H9 (cell line): ENCODE data around the gene TMEM151B. TPM values are rescaled to one million over a fixed set of nuclear protein-coding genes. Genes with fewer than 3 reads are reported as not detected.

Experiments used
- DNase-seq: peaks from one replicate; pipeline ENCODE4 v3.0.0-alpha.2; 2017
- H2AFZ ChIP-seq: one replicate; pipeline ENCODE4 v1.6.1; 2013; ENCODE audit warnings: mild to moderate bottlenecking, low read length, control low read depth, moderate library complexity
- H2AK5ac ChIP-seq: 2 replicates; pipeline ENCODE4 v1.6.1; 2013; ENCODE audit warnings: low read length, control low read depth, mixed read lengths; ENCODE audit not compliant: insufficient read length
- H2BK120ac ChIP-seq: one replicate; pipeline ENCODE4 v1.6.1; 2013; ENCODE audit warnings: low read depth, mild to moderate bottlenecking, low read length, control low read depth, inconsistent platforms; ENCODE audit not compliant: poor library complexity, severe bottlenecking
- H2BK12ac ChIP-seq: 2 replicates; pipeline ENCODE4 v1.6.1; 2013; ENCODE audit warnings: low read length, control low read depth, mixed read lengths, low read depth; ENCODE audit not compliant: insufficient read length
- H2BK15ac ChIP-seq: 2 replicates; pipeline ENCODE4 v1.6.1; 2013; ENCODE audit warnings: low read depth, low read length, control low read depth
- H2BK20ac ChIP-seq: one replicate; pipeline ENCODE4 v1.6.1; 2013; ENCODE audit warnings: low read depth, mild to moderate bottlenecking, low read length, control low read depth, inconsistent platforms; ENCODE audit not compliant: poor library complexity, severe bottlenecking
- H2BK5ac ChIP-seq: 2 replicates; pipeline ENCODE4 v1.6.1; 2013; ENCODE audit warnings: low read length, control low read depth, mixed read lengths; ENCODE audit not compliant: insufficient read length
- H3K14ac ChIP-seq: 2 replicates; pipeline ENCODE4 v1.6.1; 2013; ENCODE audit warnings: low read length, control low read depth; ENCODE audit not compliant: insufficient read depth
- H3K18ac ChIP-seq: 2 replicates; pipeline ENCODE4 v1.6.1; 2013; ENCODE audit warnings: low read depth, mild to moderate bottlenecking, mixed read lengths, low read length, control low read depth; ENCODE audit not compliant: insufficient read length
- H3K23ac ChIP-seq: 2 replicates; pipeline ENCODE4 v1.6.1; 2013; ENCODE audit warnings: low read length, control low read depth, mixed read lengths, low read depth; ENCODE audit not compliant: insufficient read length
- H3K23me2 ChIP-seq: 2 replicates; pipeline ENCODE4 v1.6.1; 2013; ENCODE audit warnings: low read depth, mild to moderate bottlenecking, mixed read lengths, low read length, control low read depth; ENCODE audit not compliant: insufficient read length, poor library complexity, severe bottlenecking
- H3K27ac ChIP-seq: 2 replicates; pipeline ENCODE4 v1.5.1; 2013; ENCODE audit warnings: low read length, control low read depth, mixed read lengths, low read depth; ENCODE audit not compliant: insufficient read length
- H3K27me3 ChIP-seq: 2 replicates; pipeline ENCODE4 v1.6.1; 2013; ENCODE audit warnings: low read length, control low read depth, inconsistent platforms; ENCODE audit not compliant: insufficient read depth
- H3K4ac ChIP-seq: 2 replicates; pipeline ENCODE4 v1.6.1; 2013; ENCODE audit warnings: low read depth, mild to moderate bottlenecking, control low read depth, inconsistent platforms, low read length, moderate library complexity
- H3K4me1 ChIP-seq: 2 replicates; pipeline ENCODE4 v1.6.1; 2013; ENCODE audit warnings: low read length, control low read depth, inconsistent platforms; ENCODE audit not compliant: insufficient read depth
- H3K4me2 ChIP-seq: 2 replicates; pipeline ENCODE4 v1.6.1; 2013; ENCODE audit warnings: low read length, control low read depth, mixed read lengths; ENCODE audit not compliant: insufficient read length, insufficient read depth
- H3K56ac ChIP-seq: 2 replicates; pipeline ENCODE4 v1.6.1; 2013; ENCODE audit warnings: low read depth, mild to moderate bottlenecking, mixed read lengths, low read length, control low read depth; ENCODE audit not compliant: insufficient read length
- H3K79me1 ChIP-seq: 2 replicates; pipeline ENCODE4 v1.6.1; 2013; ENCODE audit warnings: low read depth, mild to moderate bottlenecking, moderate library complexity, low read length, control low read depth, inconsistent platforms; ENCODE audit not compliant: insufficient read depth, poor library complexity, severe bottlenecking
- H3K79me2 ChIP-seq: 2 replicates; pipeline ENCODE4 v1.6.1; 2013; ENCODE audit warnings: low read length, control low read depth, inconsistent platforms; ENCODE audit not compliant: insufficient read depth
- H3K9ac ChIP-seq: 2 replicates; pipeline ENCODE4 v1.6.1; 2013; ENCODE audit warnings: low read length, control low read depth, mixed read lengths; ENCODE audit not compliant: insufficient read length; ENCODE audit errors: extremely low read depth
- H3K9me3 ChIP-seq: one replicate; pipeline ENCODE4 v1.6.1; 2013; ENCODE audit warnings: low read depth, low read length, inconsistent platforms; ENCODE audit not compliant: control insufficient read depth
- H3T11ph ChIP-seq: one replicate; pipeline ENCODE4 v1.6.1; 2013; ENCODE audit warnings: mild to moderate bottlenecking, low read length, control low read depth, inconsistent platforms
- H4K20me1 ChIP-seq: one replicate; pipeline ENCODE4 v1.6.1; 2013; ENCODE audit not compliant: control insufficient read depth, insufficient read length, insufficient read depth
- H4K5ac ChIP-seq: 2 replicates; pipeline ENCODE4 v1.6.1; 2013; ENCODE audit warnings: low read depth, mild to moderate bottlenecking, mixed read lengths, low read length, control low read depth; ENCODE audit not compliant: insufficient read length
- H4K8ac ChIP-seq: replicated peaks from 2 replicates; pipeline ENCODE4 v1.6.1; 2013; ENCODE audit warnings: low read length, control low read depth, mixed read lengths, low read depth; ENCODE audit not compliant: insufficient read length
- H4K91ac ChIP-seq: 2 replicates; pipeline ENCODE4 v1.6.1; 2013; ENCODE audit warnings: low read depth, mild to moderate bottlenecking, moderate library complexity, mixed read lengths, low read length, control low read depth; ENCODE audit not compliant: insufficient read length
- H3K27ac Mint-ChIP-seq, 3 experiments: 2 replicates in 2 of 3; 3 replicates in 1 of 3; pipeline ENCODE4 v1.8.0; 2020 to 2021; ENCODE audit warnings: mixed read lengths in 3 of 3, mild to moderate bottlenecking in 1 of 3, moderate library complexity in 1 of 3
- H3K27me3 Mint-ChIP-seq: 2 replicates; pipeline ENCODE4 v1.8.0; 2021; ENCODE audit warnings: low read depth, mild to moderate bottlenecking, moderate library complexity, mixed read lengths
- H3K36me3 Mint-ChIP-seq, 3 experiments: 2 replicates in 2 of 3; 3 replicates in 1 of 3; pipeline ENCODE4 v1.8.0; 2020 to 2021; ENCODE audit warnings: low read depth in 3 of 3, mixed read lengths in 3 of 3; ENCODE audit not compliant: insufficient read depth in 1 of 3
- H3K4me1 Mint-ChIP-seq, 2 experiments: 2 replicates each; pipeline ENCODE4 v1.8.0; 2020; ENCODE audit warnings: mixed read lengths in 2 of 2
- H3K4me3 Mint-ChIP-seq, 2 experiments: 2 replicates in 1 of 2; 3 replicates in 1 of 2; pipeline ENCODE4 v1.8.0; 2020 to 2021; ENCODE audit warnings: mild to moderate bottlenecking in 2 of 2, mixed read lengths in 2 of 2, moderate library complexity in 1 of 2
- H3K9me3 Mint-ChIP-seq, 2 experiments: 2 replicates in 1 of 2; 3 replicates in 1 of 2; pipeline ENCODE4 v1.8.0; 2020; ENCODE audit warnings: mild to moderate bottlenecking in 2 of 2, mixed read lengths in 2 of 2, moderate library complexity in 1 of 2
- WGBS: extraction: QIAGEN DNeasy Blood & Tissue Kit; methylation state at CpG from one replicate; pipeline ENCODE4 v1.1.7; 2013; ENCODE audit warnings: missing lambda C conversion rate, low lambda C conversion rate, mixed read lengths; ENCODE audit not compliant: insufficient read length; ENCODE audit errors: extremely low coverage; 5-methylcytosine and 5-hydroxymethylcytosine counted together
- total RNA-seq: library from RNA; stranded (reverse); gene quantifications from 2 replicates; pipeline ENCODE4 v1.2.1, GENCODE V29; 2021
- TF ChIP-seq, protein P1 (sequence below): fragments of 200-600 bp; sonication (generic); conservative IDR thresholded peaks from 3 replicates; pipeline ENCODE4 v1.8.0; 2021; ENCODE audit warnings: antibody characterized with exemption, mild to moderate bottlenecking

TMEM151B gene
- total RNA-seq, 1 experiment from 2014 or later, result 2.4 TPM

DNA sequence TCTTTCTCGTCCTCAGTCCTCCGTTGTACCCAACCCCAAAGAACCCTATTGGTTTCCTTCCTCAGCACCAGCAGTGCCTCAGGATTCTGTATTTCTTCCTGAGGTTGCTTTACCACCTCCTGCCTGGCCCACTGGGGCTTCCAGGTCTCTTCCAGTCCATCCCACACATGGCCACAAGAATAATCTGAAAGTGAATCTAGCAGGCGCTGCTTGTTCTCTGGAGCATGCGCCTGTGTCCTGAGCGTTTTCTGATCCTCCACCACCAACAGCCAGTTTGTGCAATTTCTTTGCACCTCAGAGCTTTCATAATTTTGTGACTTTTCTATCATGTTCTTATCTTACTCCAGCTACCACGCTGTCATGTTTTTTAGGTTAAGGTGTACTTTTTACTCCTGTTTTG lies 35.0 kb upstream of the TMEM151B start:
- Histone ChIP-seq H4K8ac (no peak overlapping the region), H2BK5ac (no peak overlapping the region), H3T11ph (no peak overlapping the region), H3K18ac (no peak overlapping the region), H2BK15ac (no peak overlapping the region), H3K79me2 (no peaks in the 10 kb centered on the region), H3K23me2 (peaks cover 3% of the 10 kb centered on the region), H3K9me3 (no peaks in the 10 kb centered on the region), H4K20me1 (no peaks in the 10 kb centered on the region), H3K56ac (no peak overlapping the region), H3K23ac (no peak overlapping the region), H3K4me2 (no peak overlapping the region), H3K9ac (no peak overlapping the region), H3K79me1 (no peaks in the 10 kb centered on the region), H4K91ac (no peak overlapping the region), H3K27me3 (no peaks in the 10 kb centered on the region), H4K5ac (no peak overlapping the region), H2BK12ac (no peak overlapping the region), H2AFZ (no peak overlapping the region), H3K27ac (no peak overlapping the region), H3K4me1 (no peaks in the 10 kb centered on the region; the same call in 1 of the 2 replicates), H2BK120ac (no peak overlapping the region), H2BK20ac (no peak overlapping the region), H3K14ac (no peak overlapping the region), H3K4ac (no peak overlapping the region), H2AK5ac (no peak overlapping the region)
- no peaks in the 10 kb centered on the region; a peak in 1 of 5 replicates for H3K9me3 Mint-ChIP-seq
- H3K4me1 Mint-ChIP-seq, result peaks cover 35 to 37% of the 10 kb centered on the region in 2 experiments
- no peak overlapping the region; a peak in 2 of 5 replicates for H3K4me3 Mint-ChIP-seq
- peaks cover 34 to 52% (median 50%) of the 10 kb centered on the region in 3 experiments; a peak in 6 of 7 replicates for H3K36me3 Mint-ChIP-seq
- WGBS, result no CpG with 5 or more reads among the region's 6 CpGs
- peaks cover 11% of the 10 kb centered on the region for H3K27me3 Mint-ChIP-seq
- no peak for DNase-seq
- H3K27ac Mint-ChIP-seq, result peak overlapping the region in 2 of 3 experiments; percentile 24 to 61; a peak in 3 of 7 replicates
- TF ChIP-seq, protein P1, sequence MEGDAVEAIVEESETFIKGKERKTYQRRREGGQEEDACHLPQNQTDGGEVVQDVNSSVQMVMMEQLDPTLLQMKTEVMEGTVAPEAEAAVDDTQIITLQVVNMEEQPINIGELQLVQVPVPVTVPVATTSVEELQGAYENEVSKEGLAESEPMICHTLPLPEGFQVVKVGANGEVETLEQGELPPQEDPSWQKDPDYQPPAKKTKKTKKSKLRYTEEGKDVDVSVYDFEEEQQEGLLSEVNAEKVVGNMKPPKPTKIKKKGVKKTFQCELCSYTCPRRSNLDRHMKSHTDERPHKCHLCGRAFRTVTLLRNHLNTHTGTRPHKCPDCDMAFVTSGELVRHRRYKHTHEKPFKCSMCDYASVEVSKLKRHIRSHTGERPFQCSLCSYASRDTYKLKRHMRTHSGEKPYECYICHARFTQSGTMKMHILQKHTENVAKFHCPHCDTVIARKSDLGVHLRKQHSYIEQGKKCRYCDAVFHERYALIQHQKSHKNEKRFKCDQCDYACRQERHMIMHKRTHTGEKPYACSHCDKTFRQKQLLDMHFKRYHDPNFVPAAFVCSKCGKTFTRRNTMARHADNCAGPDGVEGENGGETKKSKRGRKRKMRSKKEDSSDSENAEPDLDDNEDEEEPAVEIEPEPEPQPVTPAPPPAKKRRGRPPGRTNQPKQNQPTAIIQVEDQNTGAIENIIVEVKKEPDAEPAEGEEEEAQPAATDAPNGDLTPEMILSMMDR, result no peak
